HepG2 (cell line): Measurements from ENCODE around the gene MIEF1. TPM values are rescaled to one million over a fixed set of nuclear protein-coding genes. Genes with fewer than 3 reads are reported as not detected.

Experiments used
- ETS1 ChIP-seq: sonication (generic); formaldehyde crosslinking; IDR thresholded peaks from 2 replicates; pipeline ENCODE4 v1.4.0; 2020; ENCODE audit warnings: missing genetic modification reagents
- KLF13 ChIP-seq: sonication (generic); formaldehyde crosslinking; IDR thresholded peaks from 2 replicates; pipeline ENCODE4 v1.4.0; 2020; ENCODE audit warnings: mild to moderate bottlenecking, missing genetic modification reagents
- KLF15 ChIP-seq: sonication (generic); formaldehyde crosslinking; IDR thresholded peaks from 2 replicates; pipeline ENCODE4 v1.8.1; 2023; ENCODE audit warnings: borderline replicate concordance, mild to moderate bottlenecking, inconsistent platforms, missing genetic modification reagents, mixed read lengths
- PAX8 ChIP-seq: sonication (generic); formaldehyde crosslinking; IDR thresholded peaks from 2 replicates; pipeline ENCODE4 v1.8.0; 2022; ENCODE audit warnings: mild to moderate bottlenecking, missing genetic modification reagents, borderline replicate concordance
- RBM22 ChIP-seq: fragments of 200-400 bp; formaldehyde crosslinking; optimal IDR thresholded peaks from 2 replicates; pipeline ENCODE3; 2017; ENCODE audit warnings: mild to moderate bottlenecking, low read length, moderate library complexity
- REPIN1 ChIP-seq: sonication (generic); formaldehyde crosslinking; IDR thresholded peaks from 2 replicates; pipeline ENCODE4 v1.8.0; 2022; ENCODE audit warnings: missing genetic modification reagents, low read depth, mild to moderate bottlenecking, borderline replicate concordance
- TRAFD1 ChIP-seq: sonication (generic); formaldehyde crosslinking; IDR thresholded peaks from 2 replicates; pipeline ENCODE4 v1.5.1; 2020; ENCODE audit warnings: missing genetic modification reagents, mild to moderate bottlenecking, borderline replicate concordance
- TSC22D2 ChIP-seq: sonication (generic); formaldehyde crosslinking; IDR thresholded peaks from 2 replicates; pipeline ENCODE4 v1.5.1; 2020; ENCODE audit warnings: missing genetic modification reagents, mild to moderate bottlenecking, borderline replicate concordance
- ZNF10 ChIP-seq: sonication (generic); formaldehyde crosslinking; IDR thresholded peaks from 2 replicates; pipeline ENCODE4 v1.4.0; 2020; ENCODE audit warnings: mild to moderate bottlenecking, low read depth, missing genetic modification reagents, borderline replicate concordance
- ZNF296 ChIP-seq: sonication (generic); formaldehyde crosslinking; conservative IDR thresholded peaks from 2 replicates; pipeline ENCODE4 v1.5.0; 2020; ENCODE audit warnings: mild to moderate bottlenecking, missing genetic modification reagents
- ZNF749 ChIP-seq: sonication (generic); formaldehyde crosslinking; IDR thresholded peaks from 2 replicates; pipeline ENCODE4 v1.8.0; 2022; ENCODE audit warnings: mild to moderate bottlenecking, missing genetic modification reagents, moderate library complexity, borderline replicate concordance
- polyA plus RNA-seq, 8 experiments: library from polyadenylated mRNA; depleted of rRNA in 3 of 8; stranded (reverse) in 7 of 8; unstranded in 1 of 8; fragments of >200 nt; fragmentation: Illumina TruSeq in 4 of 8; extraction: Trizol in 4 of 8; gene quantifications; 2 replicates each; pipeline versions ENCODE4 v1.2.1 to v1.2.3, GENCODE V29; 2011 to 2016; ENCODE audit warnings: low read depth in 4 of 8, missing spikeins in 1 of 8, mixed read lengths in 1 of 8; ENCODE audit not compliant: insufficient read depth in 1 of 8
- total RNA-seq, 5 experiments: library from RNA; depleted of rRNA; stranded (reverse); fragments of >200 nt; fragmentation: Illumina TruSeq; extraction: Trizol; gene quantifications; 2 replicates each; pipeline ENCODE4 v1.2.3, GENCODE V29; 2016; ENCODE audit warnings: low read depth in 1 of 5
- TF ChIP-seq, protein P1 (sequence below): sonication (generic); formaldehyde crosslinking; IDR thresholded peaks from 2 replicates; pipeline ENCODE4 v1.8.1; 2023; ENCODE audit warnings: missing genetic modification reagents, inconsistent platforms, borderline replicate concordance
- TF ChIP-seq, protein P2 (sequence below): sonication (generic); formaldehyde crosslinking; IDR thresholded peaks from 2 replicates; pipeline ENCODE4 v1.4.0; 2020; ENCODE audit warnings: mild to moderate bottlenecking, missing genetic modification reagents
- TF ChIP-seq, protein P3 (sequence below): sonication (generic); formaldehyde crosslinking; IDR thresholded peaks from 2 replicates; pipeline ENCODE4 v1.5.1; 2020; ENCODE audit warnings: mild to moderate bottlenecking, missing genetic modification reagents

The MIEF1 gene
- total and polyA plus RNA-seq, 2 of the 13 experiments (the other 11 are each of a cell fraction or from before 2014, with no cell fraction given): 21.7 to 34.8 TPM

DNA sequence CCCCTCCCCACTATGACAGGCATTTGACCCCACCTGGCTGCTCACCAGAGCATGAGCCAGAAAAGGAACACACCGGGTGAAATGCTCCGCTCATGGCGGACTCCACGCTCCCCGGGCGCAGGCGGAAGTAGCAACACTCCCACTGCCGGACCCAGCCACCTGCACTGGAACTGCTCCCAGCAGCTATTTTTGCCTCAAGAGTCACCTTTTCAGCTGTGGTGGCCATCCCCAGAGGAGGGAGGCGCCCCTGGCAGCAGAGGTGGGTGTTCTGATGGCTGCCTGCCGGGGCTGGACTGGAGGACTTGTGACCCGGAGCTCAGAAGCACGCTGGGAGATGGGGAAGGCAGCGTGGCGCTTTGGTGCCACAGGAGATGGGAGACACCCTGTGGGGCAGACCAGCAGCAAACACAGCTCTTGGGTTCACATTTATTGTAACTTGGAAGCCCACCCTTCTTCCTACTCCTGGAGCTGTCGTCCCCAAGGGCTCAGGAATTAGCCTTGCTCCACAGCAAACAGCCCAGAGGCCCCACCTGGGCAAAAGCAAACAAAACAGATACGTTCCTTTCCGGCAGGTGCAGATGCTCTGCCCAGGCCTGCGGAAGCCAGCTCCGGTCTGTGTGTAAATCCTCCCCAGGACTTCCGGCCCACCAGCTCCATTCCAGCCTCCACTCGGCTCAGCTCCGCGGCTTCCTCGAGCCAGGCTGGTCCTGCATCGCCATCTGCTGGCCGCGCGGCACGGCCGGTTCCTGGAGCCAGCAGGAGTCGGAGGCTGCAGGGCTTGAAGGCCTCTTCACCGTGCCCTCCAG lies 26.8 kb downstream of the MIEF1 start (continued):
- TF ChIP-seq ETS1 (CRISPR knock-in tag): no peak
- TF ChIP-seq ZNF749 (CRISPR knock-in tag): no peak
- TF ChIP-seq KLF15: peak; percentile 78; the same call in 1 of the 2 replicates
- peak; percentile 59; the same call in 1 of the 2 replicates for TF ChIP-seq TSC22D2 (CRISPR knock-in tag)
- TF ChIP-seq, protein P1, sequence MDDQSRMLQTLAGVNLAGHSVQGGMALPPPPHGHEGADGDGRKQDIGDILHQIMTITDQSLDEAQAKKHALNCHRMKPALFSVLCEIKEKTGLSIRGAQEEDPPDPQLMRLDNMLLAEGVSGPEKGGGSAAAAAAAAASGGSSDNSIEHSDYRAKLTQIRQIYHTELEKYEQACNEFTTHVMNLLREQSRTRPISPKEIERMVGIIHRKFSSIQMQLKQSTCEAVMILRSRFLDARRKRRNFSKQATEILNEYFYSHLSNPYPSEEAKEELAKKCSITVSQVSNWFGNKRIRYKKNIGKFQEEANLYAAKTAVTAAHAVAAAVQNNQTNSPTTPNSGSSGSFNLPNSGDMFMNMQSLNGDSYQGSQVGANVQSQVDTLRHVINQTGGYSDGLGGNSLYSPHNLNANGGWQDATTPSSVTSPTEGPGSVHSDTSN: no peak
- TF ChIP-seq REPIN1: peak; percentile 86; the same call in 1 of the 2 replicates
- peak; percentile 93 for TF ChIP-seq RBM22
- TF ChIP-seq ZNF296 (CRISPR knock-in tag): no peak
- 0 out of 2 replicates have a peak, but pooled peaks have one; percentile 38 for TF ChIP-seq PAX8 (CRISPR knock-in tag)
- TF ChIP-seq TRAFD1: 0 out of 2 replicates have a peak, but pooled peaks have one; percentile 55
- TF ChIP-seq, protein P2, sequence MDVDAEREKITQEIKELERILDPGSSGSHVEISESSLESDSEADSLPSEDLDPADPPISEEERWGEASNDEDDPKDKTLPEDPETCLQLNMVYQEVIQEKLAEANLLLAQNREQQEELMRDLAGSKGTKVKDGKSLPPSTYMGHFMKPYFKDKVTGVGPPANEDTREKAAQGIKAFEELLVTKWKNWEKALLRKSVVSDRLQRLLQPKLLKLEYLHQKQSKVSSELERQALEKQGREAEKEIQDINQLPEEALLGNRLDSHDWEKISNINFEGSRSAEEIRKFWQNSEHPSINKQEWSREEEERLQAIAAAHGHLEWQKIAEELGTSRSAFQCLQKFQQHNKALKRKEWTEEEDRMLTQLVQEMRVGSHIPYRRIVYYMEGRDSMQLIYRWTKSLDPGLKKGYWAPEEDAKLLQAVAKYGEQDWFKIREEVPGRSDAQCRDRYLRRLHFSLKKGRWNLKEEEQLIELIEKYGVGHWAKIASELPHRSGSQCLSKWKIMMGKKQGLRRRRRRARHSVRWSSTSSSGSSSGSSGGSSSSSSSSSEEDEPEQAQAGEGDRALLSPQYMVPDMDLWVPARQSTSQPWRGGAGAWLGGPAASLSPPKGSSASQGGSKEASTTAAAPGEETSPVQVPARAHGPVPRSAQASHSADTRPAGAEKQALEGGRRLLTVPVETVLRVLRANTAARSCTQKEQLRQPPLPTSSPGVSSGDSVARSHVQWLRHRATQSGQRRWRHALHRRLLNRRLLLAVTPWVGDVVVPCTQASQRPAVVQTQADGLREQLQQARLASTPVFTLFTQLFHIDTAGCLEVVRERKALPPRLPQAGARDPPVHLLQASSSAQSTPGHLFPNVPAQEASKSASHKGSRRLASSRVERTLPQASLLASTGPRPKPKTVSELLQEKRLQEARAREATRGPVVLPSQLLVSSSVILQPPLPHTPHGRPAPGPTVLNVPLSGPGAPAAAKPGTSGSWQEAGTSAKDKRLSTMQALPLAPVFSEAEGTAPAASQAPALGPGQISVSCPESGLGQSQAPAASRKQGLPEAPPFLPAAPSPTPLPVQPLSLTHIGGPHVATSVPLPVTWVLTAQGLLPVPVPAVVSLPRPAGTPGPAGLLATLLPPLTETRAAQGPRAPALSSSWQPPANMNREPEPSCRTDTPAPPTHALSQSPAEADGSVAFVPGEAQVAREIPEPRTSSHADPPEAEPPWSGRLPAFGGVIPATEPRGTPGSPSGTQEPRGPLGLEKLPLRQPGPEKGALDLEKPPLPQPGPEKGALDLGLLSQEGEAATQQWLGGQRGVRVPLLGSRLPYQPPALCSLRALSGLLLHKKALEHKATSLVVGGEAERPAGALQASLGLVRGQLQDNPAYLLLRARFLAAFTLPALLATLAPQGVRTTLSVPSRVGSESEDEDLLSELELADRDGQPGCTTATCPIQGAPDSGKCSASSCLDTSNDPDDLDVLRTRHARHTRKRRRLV (CRISPR knock-in tag): 0 out of 2 replicates have a peak, but pooled peaks have one; percentile 61
- TF ChIP-seq, protein P3, sequence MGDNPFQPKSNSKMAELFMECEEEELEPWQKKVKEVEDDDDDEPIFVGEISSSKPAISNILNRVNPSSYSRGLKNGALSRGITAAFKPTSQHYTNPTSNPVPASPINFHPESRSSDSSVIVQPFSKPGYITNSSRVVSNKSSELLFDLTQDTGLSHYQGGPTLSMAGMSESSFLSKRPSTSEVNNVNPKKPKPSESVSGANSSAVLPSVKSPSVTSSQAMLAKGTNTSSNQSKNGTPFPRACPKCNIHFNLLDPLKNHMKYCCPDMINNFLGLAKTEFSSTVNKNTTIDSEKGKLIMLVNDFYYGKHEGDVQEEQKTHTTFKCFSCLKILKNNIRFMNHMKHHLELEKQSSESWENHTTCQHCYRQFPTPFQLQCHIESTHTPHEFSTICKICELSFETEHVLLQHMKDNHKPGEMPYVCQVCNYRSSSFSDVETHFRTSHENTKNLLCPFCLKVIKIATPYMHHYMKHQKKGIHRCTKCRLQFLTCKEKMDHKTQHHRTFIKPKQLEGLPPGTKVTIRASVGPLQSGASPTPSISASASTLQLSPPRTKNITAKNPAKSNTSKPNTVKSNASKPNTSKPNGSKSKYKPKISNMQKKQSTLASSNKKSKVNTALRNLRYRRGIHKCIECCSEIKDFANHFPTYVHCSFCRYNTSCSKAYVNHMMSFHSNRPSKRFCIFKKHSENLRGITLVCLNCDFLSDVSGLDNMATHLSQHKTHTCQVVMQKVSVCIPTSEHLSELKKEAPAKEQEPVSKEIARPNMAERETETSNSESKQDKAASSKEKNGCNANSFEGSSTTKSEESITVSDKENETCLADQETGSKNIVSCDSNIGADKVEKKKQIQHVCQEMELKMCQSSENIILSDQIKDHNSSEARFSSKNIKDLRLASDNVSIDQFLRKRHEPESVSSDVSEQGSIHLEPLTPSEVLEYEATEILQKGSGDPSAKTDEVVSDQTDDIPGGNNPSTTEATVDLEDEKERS (CRISPR knock-in tag): 0 out of 2 replicates have a peak, but pooled peaks have one; percentile 11
- TF ChIP-seq ZNF10 (CRISPR knock-in tag): 0 out of 2 replicates have a peak, but pooled peaks have one; percentile 63
- TF ChIP-seq KLF13: no peak
